ENCODE measurements around the gene ECE1.

DNA sequence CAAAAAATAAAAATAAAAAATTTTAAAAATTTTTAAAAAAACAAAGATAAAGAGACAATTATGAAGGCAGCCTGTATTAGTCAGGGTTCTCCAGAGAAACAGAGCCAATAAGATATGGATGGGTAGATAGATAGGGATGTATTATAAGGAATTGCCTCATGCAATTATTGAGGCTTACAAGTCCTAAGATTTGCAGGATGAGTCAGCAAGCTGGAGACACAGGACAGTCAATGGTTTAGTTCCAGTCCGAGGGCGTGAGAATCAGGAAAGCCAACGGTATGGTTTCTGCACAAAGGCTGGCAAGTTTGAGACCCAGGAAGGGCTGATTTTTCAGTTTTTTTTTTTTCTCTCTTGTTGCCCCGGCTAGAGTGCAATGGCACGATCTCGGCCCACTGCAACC is 89.5 kb downstream of the ECE1 start:
- TF ChIP-seq, protein P1, sequence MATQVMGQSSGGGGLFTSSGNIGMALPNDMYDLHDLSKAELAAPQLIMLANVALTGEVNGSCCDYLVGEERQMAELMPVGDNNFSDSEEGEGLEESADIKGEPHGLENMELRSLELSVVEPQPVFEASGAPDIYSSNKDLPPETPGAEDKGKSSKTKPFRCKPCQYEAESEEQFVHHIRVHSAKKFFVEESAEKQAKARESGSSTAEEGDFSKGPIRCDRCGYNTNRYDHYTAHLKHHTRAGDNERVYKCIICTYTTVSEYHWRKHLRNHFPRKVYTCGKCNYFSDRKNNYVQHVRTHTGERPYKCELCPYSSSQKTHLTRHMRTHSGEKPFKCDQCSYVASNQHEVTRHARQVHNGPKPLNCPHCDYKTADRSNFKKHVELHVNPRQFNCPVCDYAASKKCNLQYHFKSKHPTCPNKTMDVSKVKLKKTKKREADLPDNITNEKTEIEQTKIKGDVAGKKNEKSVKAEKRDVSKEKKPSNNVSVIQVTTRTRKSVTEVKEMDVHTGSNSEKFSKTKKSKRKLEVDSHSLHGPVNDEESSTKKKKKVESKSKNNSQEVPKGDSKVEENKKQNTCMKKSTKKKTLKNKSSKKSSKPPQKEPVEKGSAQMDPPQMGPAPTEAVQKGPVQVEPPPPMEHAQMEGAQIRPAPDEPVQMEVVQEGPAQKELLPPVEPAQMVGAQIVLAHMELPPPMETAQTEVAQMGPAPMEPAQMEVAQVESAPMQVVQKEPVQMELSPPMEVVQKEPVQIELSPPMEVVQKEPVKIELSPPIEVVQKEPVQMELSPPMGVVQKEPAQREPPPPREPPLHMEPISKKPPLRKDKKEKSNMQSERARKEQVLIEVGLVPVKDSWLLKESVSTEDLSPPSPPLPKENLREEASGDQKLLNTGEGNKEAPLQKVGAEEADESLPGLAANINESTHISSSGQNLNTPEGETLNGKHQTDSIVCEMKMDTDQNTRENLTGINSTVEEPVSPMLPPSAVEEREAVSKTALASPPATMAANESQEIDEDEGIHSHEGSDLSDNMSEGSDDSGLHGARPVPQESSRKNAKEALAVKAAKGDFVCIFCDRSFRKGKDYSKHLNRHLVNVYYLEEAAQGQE (IDR thresholded peaks at IDR 0.05; ENCODE audit: insufficient read depth in 1 of 2, low read depth in 2 of 2, low read length in 1 of 2), result no peak
- TF ChIP-seq, protein P2, sequence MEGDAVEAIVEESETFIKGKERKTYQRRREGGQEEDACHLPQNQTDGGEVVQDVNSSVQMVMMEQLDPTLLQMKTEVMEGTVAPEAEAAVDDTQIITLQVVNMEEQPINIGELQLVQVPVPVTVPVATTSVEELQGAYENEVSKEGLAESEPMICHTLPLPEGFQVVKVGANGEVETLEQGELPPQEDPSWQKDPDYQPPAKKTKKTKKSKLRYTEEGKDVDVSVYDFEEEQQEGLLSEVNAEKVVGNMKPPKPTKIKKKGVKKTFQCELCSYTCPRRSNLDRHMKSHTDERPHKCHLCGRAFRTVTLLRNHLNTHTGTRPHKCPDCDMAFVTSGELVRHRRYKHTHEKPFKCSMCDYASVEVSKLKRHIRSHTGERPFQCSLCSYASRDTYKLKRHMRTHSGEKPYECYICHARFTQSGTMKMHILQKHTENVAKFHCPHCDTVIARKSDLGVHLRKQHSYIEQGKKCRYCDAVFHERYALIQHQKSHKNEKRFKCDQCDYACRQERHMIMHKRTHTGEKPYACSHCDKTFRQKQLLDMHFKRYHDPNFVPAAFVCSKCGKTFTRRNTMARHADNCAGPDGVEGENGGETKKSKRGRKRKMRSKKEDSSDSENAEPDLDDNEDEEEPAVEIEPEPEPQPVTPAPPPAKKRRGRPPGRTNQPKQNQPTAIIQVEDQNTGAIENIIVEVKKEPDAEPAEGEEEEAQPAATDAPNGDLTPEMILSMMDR (IDR thresholded peaks at IDR 0.05), result no peak
- no peak for TF ChIP-seq SIN3A (IDR thresholded peaks at IDR 0.05; ENCODE audit: borderline replicate concordance, insufficient read depth, low read depth, low read length)
